Skeletal muscle tissue (tissue), 4 donors: Measurements from ENCODE around the gene AKAP10. TPM values are rescaled to one million over a fixed set of nuclear protein-coding genes. Genes with fewer than 3 reads are reported as not detected.

Source experiments
- H3K27ac ChIP-seq: one replicate; pipeline ENCODE4 v1.7.0; 2013; ENCODE audit warnings: mild to moderate bottlenecking, low read depth, low read length, inconsistent platforms
- H3K27me3 ChIP-seq, 3 donors: one replicate each; pipeline ENCODE4 v1.7.0; 2013; ENCODE audit warnings: low read length in 3 of 3; ENCODE audit not compliant: control insufficient read depth in 3 of 3, insufficient read depth in 3 of 3
- H3K36me3 ChIP-seq, 3 donors: one replicate each; pipeline ENCODE4 v1.7.0; 2013; ENCODE audit warnings: low read length in 3 of 3; ENCODE audit not compliant: control insufficient read depth in 3 of 3, insufficient read depth in 3 of 3
- H3K4me1 ChIP-seq, 3 donors: one replicate each; pipeline ENCODE4 v1.7.0; 2013; ENCODE audit warnings: low read length in 3 of 3, mild to moderate bottlenecking in 3 of 3; ENCODE audit not compliant: control insufficient read depth in 3 of 3, insufficient read depth in 3 of 3
- H3K4me3 ChIP-seq, 3 donors: one replicate each; pipeline ENCODE4 v1.7.0; 2013; ENCODE audit warnings: low read length in 3 of 3
- H3K9ac ChIP-seq, 3 donors: one replicate each; pipeline ENCODE4 v1.7.0; 2013; ENCODE audit warnings: low read length in 3 of 3, mild to moderate bottlenecking in 3 of 3, moderate library complexity in 2 of 3, low read depth in 1 of 3
- H3K9me3 ChIP-seq, 3 donors: one replicate each; pipeline ENCODE4 v1.7.0; 2013; ENCODE audit warnings: low read length in 3 of 3; ENCODE audit not compliant: control insufficient read depth in 3 of 3
- total RNA-seq: library from RNA; depleted of rRNA; stranded (reverse); fragments of >200 nt; gene quantifications from one replicate; pipeline ENCODE4 v1.2.3, GENCODE V29; 2014
- donor health status: Osteomylitis.

The AKAP10 gene
- total RNA-seq, 1 donor from 2014 or later: 15.7 TPM

GRCh38 chr17:19948116-19948943, 29.3 kb downstream of the AKAP10 start:
- Histone ChIP-seq H3K9ac (peak overlapping the region in 1 of 3 donors; percentile 23), H3K27ac (no peak overlapping the region), H3K27me3 (no peaks in the 10 kb centered on the region), H3K9me3 (no peaks in the 10 kb centered on the region), H3K36me3 (peaks cover 5 to 13% (median 5%) of the 10 kb centered on the region in 3 donors), H3K4me3 (no peak overlapping the region), H3K4me1 (peaks cover 8 to 10% (median 9%) of the 10 kb centered on the region in 3 donors)

GRCh38 chr17:19946921-19947320, 30.7 kb downstream of the AKAP10 start:
- peaks cover 5 to 15% (median 5%) of the 10 kb centered on the region in 3 donors for H3K36me3 ChIP-seq

GRCh38 chr17:19945009-19945626, 32.5 kb downstream of the AKAP10 start:
- no peak overlapping the region for H3K27ac ChIP-seq
- H3K9me3 ChIP-seq: no peaks in the 10 kb centered on the region
- H3K27me3 ChIP-seq: no peaks in the 10 kb centered on the region
- H3K4me1 ChIP-seq: peaks cover 8 to 10% (median 9%) of the 10 kb centered on the region in 3 donors
- H3K36me3 ChIP-seq: peaks cover 5 to 19% (median 11%) of the 10 kb centered on the region in 3 donors
- no peak overlapping the region for H3K4me3 ChIP-seq
- no peak overlapping the region for H3K9ac ChIP-seq

More at GRCh38 chr17:19946921-19947320, 30.7 kb downstream of the AKAP10 start:
- Histone ChIP-seq H3K4me1 (peaks cover 8 to 10% (median 9%) of the 10 kb centered on the region in 3 donors), H3K27me3 (no peaks in the 10 kb centered on the region), H3K9me3 (no peaks in the 10 kb centered on the region), H3K9ac (no peak overlapping the region), H3K4me3 (no peak overlapping the region), H3K27ac (no peak overlapping the region)

- H3K36me3 ChIP-seq: peaks cover 12 to 24% (median 21%) of the 10 kb centered on the region in 3 donors
- H3K9me3 ChIP-seq: no peaks in the 10 kb centered on the region
- no peak overlapping the region for H3K4me3 ChIP-seq
- H3K9ac ChIP-seq: no peak overlapping the region
- H3K27ac ChIP-seq: no peak overlapping the region
- H3K27me3 ChIP-seq: no peaks in the 10 kb centered on the region
- H3K4me1 ChIP-seq: peaks cover 6 to 9% (median 7%) of the 10 kb centered on the region in 3 donors
These were observed 34.0 kb downstream of the AKAP10 start for GRCh38 chr17:19943599-19943998.

GRCh38 chr17:19943026-19943425, 34.6 kb downstream of the AKAP10 start:
- Histone ChIP-seq H3K27ac (no peak overlapping the region), H3K4me1 (peaks cover under 1 to 4% (median 1%) of the 10 kb centered on the region in 3 donors), H3K9ac (no peak overlapping the region), H3K27me3 (no peaks in the 10 kb centered on the region), H3K9me3 (no peaks in the 10 kb centered on the region), H3K36me3 (peaks cover 15 to 23% (median 21%) of the 10 kb centered on the region in 3 donors), H3K4me3 (no peak overlapping the region)

GRCh38 chr17:19940722-19941464, 36.7 kb downstream of the AKAP10 start:
- no peak overlapping the region for H3K27ac ChIP-seq
- no peak overlapping the region for H3K4me3 ChIP-seq
- H3K27me3 ChIP-seq: no peaks in the 10 kb centered on the region
- peaks cover 12 to 26% (median 21%) of the 10 kb centered on the region in 3 donors for H3K36me3 ChIP-seq
- H3K9me3 ChIP-seq: no peaks in the 10 kb centered on the region
- H3K9ac ChIP-seq: no peak overlapping the region
- no peaks in the 10 kb centered on the region for H3K4me1 ChIP-seq

- H3K27ac ChIP-seq: no peak overlapping the region
- no peaks in the 10 kb centered on the region for H3K27me3 ChIP-seq
- H3K4me3 ChIP-seq: no peak overlapping the region
- H3K9me3 ChIP-seq: no peaks in the 10 kb centered on the region
- H3K9ac ChIP-seq: no peak overlapping the region
- H3K36me3 ChIP-seq: peaks cover 12 to 33% (median 20%) of the 10 kb centered on the region in 3 donors
- H3K4me1 ChIP-seq: no peaks in the 10 kb centered on the region
These were observed 37.5 kb downstream of the AKAP10 start for GRCh38 chr17:19939993-19940721.

- H3K27me3 ChIP-seq: no peaks in the 10 kb centered on the region
- no peaks in the 10 kb centered on the region for H3K4me1 ChIP-seq
- no peak overlapping the region for H3K9ac ChIP-seq
- H3K36me3 ChIP-seq: peaks cover 22 to 40% (median 31%) of the 10 kb centered on the region in 3 donors
- no peak overlapping the region for H3K27ac ChIP-seq
- H3K9me3 ChIP-seq: no peaks in the 10 kb centered on the region
- no peak overlapping the region for H3K4me3 ChIP-seq
These were observed 38.9 kb downstream of the AKAP10 start for GRCh38 chr17:19938736-19939135.

GRCh38 chr17:19937522-19937921, 40.1 kb downstream of the AKAP10 start:
- no peaks in the 10 kb centered on the region for H3K27me3 ChIP-seq
- H3K27ac ChIP-seq: no peak overlapping the region
- H3K9ac ChIP-seq: no peak overlapping the region
- H3K36me3 ChIP-seq: peaks cover 22 to 44% (median 28%) of the 10 kb centered on the region in 3 donors
- no peaks in the 10 kb centered on the region for H3K4me1 ChIP-seq
- H3K9me3 ChIP-seq: no peaks in the 10 kb centered on the region
- H3K4me3 ChIP-seq: no peak overlapping the region
